Adrenal gland (tissue), 5 donors: ENCODE measurements around the gene HNRNPUL1.

ENCODE experiments used
- POLR2A ChIP-seq, 2 donors: fragments of 450-650 bp; IDR thresholded peaks; one replicate each; pipeline ENCODE4 v1.6.1; 2017; ENCODE audit warnings: antibody characterized with exemption in 2 of 2, mild to moderate bottlenecking in 2 of 2, moderate library complexity in 1 of 2
- TF ChIP-seq, protein P1 (sequence below), 6 experiments: fragments of 450-650 bp in 4 of 6; fragments of 200-600 bp in 2 of 6; sonication (generic) in 1 of 6; IDR thresholded peaks; 1 replicate in 5 of 6; 2 replicates in 1 of 6; pipeline versions ENCODE4 v1.5.1 to v1.8.0; 2016 to 2021; ENCODE audit warnings: antibody characterized with exemption in 6 of 6, mild to moderate bottlenecking in 2 of 6, moderate library complexity in 1 of 6
- donor health status: DM: no; HTN: no; CAD: no.

DNA sequence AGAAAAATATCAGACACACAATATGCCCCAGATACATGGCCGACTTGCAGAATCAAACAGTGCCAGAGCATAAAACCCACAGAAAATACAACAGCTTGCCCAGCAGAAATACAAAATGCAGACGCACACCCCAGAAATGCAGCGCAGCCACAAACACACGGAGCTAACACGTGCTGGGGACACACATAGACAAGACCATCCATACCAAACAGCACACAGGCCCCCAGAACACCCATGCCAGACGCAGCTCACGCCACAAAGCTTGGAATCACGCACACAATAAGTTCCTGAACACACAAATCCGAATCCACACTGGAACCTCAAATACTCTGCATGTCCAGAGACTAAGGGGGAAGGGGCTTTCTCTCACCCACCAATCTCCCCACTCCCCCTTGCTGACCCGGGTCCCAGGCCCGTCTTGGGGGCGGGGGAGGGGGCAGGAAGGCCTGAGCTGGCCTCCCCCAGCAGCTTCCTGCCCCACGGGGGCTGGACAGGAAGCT, 63.0 kb downstream of the HNRNPUL1 start:
- TF ChIP-seq, protein P1, sequence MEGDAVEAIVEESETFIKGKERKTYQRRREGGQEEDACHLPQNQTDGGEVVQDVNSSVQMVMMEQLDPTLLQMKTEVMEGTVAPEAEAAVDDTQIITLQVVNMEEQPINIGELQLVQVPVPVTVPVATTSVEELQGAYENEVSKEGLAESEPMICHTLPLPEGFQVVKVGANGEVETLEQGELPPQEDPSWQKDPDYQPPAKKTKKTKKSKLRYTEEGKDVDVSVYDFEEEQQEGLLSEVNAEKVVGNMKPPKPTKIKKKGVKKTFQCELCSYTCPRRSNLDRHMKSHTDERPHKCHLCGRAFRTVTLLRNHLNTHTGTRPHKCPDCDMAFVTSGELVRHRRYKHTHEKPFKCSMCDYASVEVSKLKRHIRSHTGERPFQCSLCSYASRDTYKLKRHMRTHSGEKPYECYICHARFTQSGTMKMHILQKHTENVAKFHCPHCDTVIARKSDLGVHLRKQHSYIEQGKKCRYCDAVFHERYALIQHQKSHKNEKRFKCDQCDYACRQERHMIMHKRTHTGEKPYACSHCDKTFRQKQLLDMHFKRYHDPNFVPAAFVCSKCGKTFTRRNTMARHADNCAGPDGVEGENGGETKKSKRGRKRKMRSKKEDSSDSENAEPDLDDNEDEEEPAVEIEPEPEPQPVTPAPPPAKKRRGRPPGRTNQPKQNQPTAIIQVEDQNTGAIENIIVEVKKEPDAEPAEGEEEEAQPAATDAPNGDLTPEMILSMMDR (IDR thresholded peaks at IDR 0.05): no peak
- no peak for TF ChIP-seq POLR2A (IDR thresholded peaks at IDR 0.05)
